CD4-positive, alpha-beta T cell (primary cell): ENCODE measurements around the gene ARSG. TPM values are rescaled to one million over a fixed set of nuclear protein-coding genes. Genes with fewer than 3 reads are reported as not detected.

Experiments used
- ATAC-seq: fragments of 200-7000 bp; cut with Tn5 transposase; one replicate; pipeline ENCODE4 v1.10.0; 2022; ENCODE audit warnings: mild to moderate bottlenecking; ENCODE audit not compliant: poor library complexity
- CTCF ChIA-PET: fragments of 350-600 bp; sonication (Branson Sonifier 250); formaldehyde crosslinking; loops from one replicate; lab custom pipeline; 2021; ENCODE audit warnings: antibody characterized with exemption, inconsistent platforms; lab: Charles Lee
- POLR2A ChIA-PET: fragments of 350-600 bp; sonication (Branson Sonifier 250); formaldehyde crosslinking; loops from one replicate; lab custom pipeline; 2021; ENCODE audit warnings: antibody characterized with exemption, inconsistent platforms; lab: Charles Lee
- DNase-seq, 14 experiments: peaks; one replicate each; pipeline ENCODE4 v3.0.0-alpha.2; 2013 to 2020; ENCODE audit warnings: mixed read lengths in 2 of 14
- H3K27ac ChIP-seq, 2 donors: one replicate each; pipeline versions ENCODE4 v1.5.1 to v1.7.0; 2013; ENCODE audit warnings: low read length in 2 of 2, low read depth in 1 of 2, mild to moderate bottlenecking in 1 of 2
- H3K27me3 ChIP-seq, 2 experiments: 1 replicate in 1 of 2; 2 replicates in 1 of 2; pipeline versions ENCODE4 v1.6.1 to v1.7.0; 2013; ENCODE audit warnings: low read length in 2 of 2, control low read depth in 1 of 2, mild to moderate bottlenecking in 1 of 2, moderate library complexity in 1 of 2; ENCODE audit not compliant: insufficient read depth in 2 of 2, control insufficient read depth in 1 of 2
- H3K36me3 ChIP-seq: one replicate; pipeline ENCODE4 v1.6.1; 2013; ENCODE audit warnings: low read length, control low read depth; ENCODE audit not compliant: insufficient read depth
- H3K4me1 ChIP-seq: one replicate; pipeline ENCODE4 v1.6.1; 2013; ENCODE audit warnings: low read length, control low read depth; ENCODE audit not compliant: insufficient read depth
- H3K4me3 ChIP-seq: one replicate; pipeline ENCODE4 v1.5.1; 2013; ENCODE audit warnings: mild to moderate bottlenecking, low read length, moderate library complexity
- H3K9me3 ChIP-seq, 2 experiments: 1 replicate in 1 of 2; 2 replicates in 1 of 2; pipeline versions ENCODE4 v1.6.1 to v1.7.0; 2013; ENCODE audit warnings: low read length in 2 of 2, mild to moderate bottlenecking in 2 of 2, control low read depth in 1 of 2, moderate library complexity in 1 of 2; ENCODE audit not compliant: control insufficient read depth in 1 of 2, insufficient read depth in 1 of 2
- H3K27ac Mint-ChIP-seq: one replicate; pipeline ENCODE4 v1.8.0; 2020; ENCODE audit warnings: mixed read lengths
- H3K27me3 Mint-ChIP-seq: one replicate; pipeline ENCODE4 v1.8.0; 2021; ENCODE audit warnings: mixed read lengths
- H3K36me3 Mint-ChIP-seq: one replicate; pipeline ENCODE4 v1.8.0; 2021; ENCODE audit warnings: low read depth, mixed read lengths
- H3K4me1 Mint-ChIP-seq: one replicate; pipeline ENCODE4 v1.8.0; 2021; ENCODE audit warnings: low read depth, mixed read lengths
- H3K4me3 Mint-ChIP-seq: one replicate; pipeline ENCODE4 v1.8.0; 2020; ENCODE audit warnings: mild to moderate bottlenecking, mixed read lengths
- H3K9me3 Mint-ChIP-seq: one replicate; pipeline ENCODE4 v1.8.0; 2020; ENCODE audit warnings: mixed read lengths
- CTCF ChIP-seq: fragments of 200-600 bp; IDR thresholded peaks from one replicate; pipeline ENCODE4 v1.8.0; 2022; ENCODE audit warnings: antibody characterized with exemption, mild to moderate bottlenecking
- intact Hi-C, 2 experiments: fragments of 100-400 bp; cut with DNase I in 1 of 2; cut with micrococcal nuclease in 1 of 2; formaldehyde crosslinking; loops; one replicate each; pipeline versions ENCODE4 v1.15.1 to v1.9.0; 2023 to 2025; cut with DNase I, micrococcal nuclease
- total RNA-seq, 174 experiments: library from RNA in 2 of 174; stranded (reverse) in 2 of 174; gene quantifications; one replicate each; pipeline ENCODE4 v1.2.3 and lab custom pipeline; 2021 to 2026

Gene ARSG
- total RNA-seq, 2 experiments from 2014 or later, result 13.8 to 16.0 TPM

GRCh38 chr17:68396226-68397107 lies 105.2 kb downstream of the ARSG start:
- peak in 2 of 14 experiments; percentile 29 to 30 for DNase-seq
- POLR2A ChIA-PET, result interaction anchor here (0.8 to 1.4 kb wide), 2 partner anchors 102 to 105 kb away, joined by 3 read pairs; partner anchors contain the start of genes ARSG and SLC16A6

GRCh38 chr17:68397108-68397536 lies 105.8 kb downstream of the ARSG start:
- no peaks in the 10 kb centered on the region for H3K27me3 Mint-ChIP-seq
- H3K36me3 Mint-ChIP-seq, result peaks cover 15% of the 10 kb centered on the region
- peak overlapping the region; percentile 5 for H3K27ac Mint-ChIP-seq
- Histone ChIP-seq H3K36me3 (peaks cover 3% of the 10 kb centered on the region), H3K4me3 (no peak overlapping the region), H3K27me3 (no peaks in the 10 kb centered on the region), H3K4me1 (peaks cover 37% of the 10 kb centered on the region), H3K9me3 (peaks cover 8 to 11% of the 10 kb centered on the region in 2 experiments), H3K27ac (no peak overlapping the region)
- peak in 2 of 14 experiments; percentile 5 to 36 for DNase-seq
- H3K9me3 Mint-ChIP-seq, result no peaks in the 10 kb centered on the region
- ChIA-PET CTCF (no interaction called here), POLR2A (interaction anchor here (0.8 to 1.4 kb wide), 2 partner anchors 103 to 106 kb away, joined by 3 read pairs; partner anchors contain the start of genes ARSG and SLC16A6)
- no peak for TF ChIP-seq CTCF
- ATAC-seq, result peak; percentile 35
- H3K4me3 Mint-ChIP-seq, result no peak overlapping the region
- intact Hi-C loops, result loop anchor here in 1 of 2 experiments (5.0 kb wide), 1 partner anchor 40 kb away; no protein-coding TSS in a partner anchor
- peaks cover 36% of the 10 kb centered on the region for H3K4me1 Mint-ChIP-seq

More at GRCh38 chr17:68396226-68397107, 105.2 kb downstream of the ARSG start:
- intact Hi-C loops, result loop anchor here in 1 of 2 experiments (5.0 kb wide), 1 partner anchor 39 kb away; no protein-coding TSS in a partner anchor
- Histone ChIP-seq H3K27me3 (no peaks in the 10 kb centered on the region), H3K4me3 (no peak overlapping the region), H3K27ac (no peak overlapping the region), H3K4me1 (peaks cover 37% of the 10 kb centered on the region), H3K36me3 (peaks cover 3% of the 10 kb centered on the region), H3K9me3 (peaks cover 8 to 11% of the 10 kb centered on the region in 2 experiments)
- Mint-ChIP-seq H3K27ac (peak overlapping the region; percentile 5), H3K27me3 (no peaks in the 10 kb centered on the region), H3K9me3 (no peaks in the 10 kb centered on the region), H3K36me3 (peaks cover 15% of the 10 kb centered on the region), H3K4me1 (peaks cover 36% of the 10 kb centered on the region), H3K4me3 (no peak overlapping the region)
- no peak for TF ChIP-seq CTCF
- ATAC-seq, result peak; percentile 44
- CTCF ChIA-PET, result no interaction called here
